B cell (primary cell): ENCODE measurements around the gene TFB1M. TPM values are rescaled to one million over a fixed set of nuclear protein-coding genes. Genes with fewer than 3 reads are reported as not detected.

Source experiments
- ATAC-seq: fragments of 200-7000 bp; cut with Tn5 transposase; one replicate; pipeline ENCODE4 v1.10.0; 2021; ENCODE audit warnings: low read depth, mild to moderate bottlenecking, moderate number of reproducible peaks, moderate library complexity
- CTCF ChIA-PET: fragments of 350-600 bp; sonication (Branson Sonifier 250); formaldehyde crosslinking; loops from one replicate; lab custom pipeline; 2021; ENCODE audit warnings: antibody characterized with exemption, inconsistent platforms; lab: Charles Lee
- POLR2A ChIA-PET: fragments of 350-600 bp; sonication (Branson Sonifier 250); formaldehyde crosslinking; loops from one replicate; lab custom pipeline; 2021; ENCODE audit warnings: antibody characterized with exemption; lab: Charles Lee
- DNase-seq: peaks from one replicate; pipeline ENCODE4 v3.0.0; 2013
- H2AFZ ChIP-seq: 2 replicates; pipeline ENCODE4 v1.6.1; 2012; ENCODE audit warnings: mild to moderate bottlenecking, low read depth, low read length; ENCODE audit not compliant: insufficient read depth, poor library complexity, severe bottlenecking
- H3K27ac ChIP-seq, 2 donors: 1 replicate in 1 of 2; 2 replicates in 1 of 2; pipeline ENCODE4 v1.5.1; 2012 to 2013; ENCODE audit warnings: low read length in 2 of 2, mild to moderate bottlenecking in 2 of 2, moderate library complexity in 1 of 2
- H3K27me3 ChIP-seq, 4 experiments: fragments of 200-600 bp in 1 of 4; sonication (generic) in 1 of 4; replicated peaks in 1 of 4; 1 replicate in 2 of 4; 2 replicates in 2 of 4; pipeline versions ENCODE4 v1.6.1 to v1.7.0; 2013 to 2016; ENCODE audit warnings: low read length in 3 of 4, mild to moderate bottlenecking in 2 of 4, mixed read lengths in 1 of 4, moderate library complexity in 1 of 4; ENCODE audit not compliant: insufficient read depth in 4 of 4, control insufficient read depth in 3 of 4; ENCODE audit errors: control extremely low read depth in 1 of 4
- H3K36me3 ChIP-seq, 2 experiments: replicated peaks in 1 of 2; 1 replicate in 1 of 2; 2 replicates in 1 of 2; pipeline versions ENCODE4 v1.6.1 to v1.7.1; 2013; ENCODE audit warnings: low read length in 1 of 2; ENCODE audit not compliant: insufficient read depth in 2 of 2, control insufficient read depth in 1 of 2; ENCODE audit errors: control extremely low read depth in 1 of 2, extremely low read depth in 1 of 2
- H3K4me1 ChIP-seq, 2 donors: fragments of 200-600 bp in 1 of 2; sonication (generic) in 1 of 2; 1 replicate in 1 of 2; 2 replicates in 1 of 2; pipeline versions ENCODE4 v1.5.1 to v1.6.1; 2013 to 2017; ENCODE audit warnings: low read length in 2 of 2; ENCODE audit not compliant: control insufficient read depth in 2 of 2, insufficient read depth in 2 of 2
- H3K4me2 ChIP-seq: replicated peaks from 2 replicates; pipeline ENCODE3; 2012; ENCODE audit warnings: mild to moderate bottlenecking, low read depth, low read length; ENCODE audit not compliant: poor library complexity, severe bottlenecking
- H3K4me3 ChIP-seq, 5 experiments: fragments of 200-600 bp in 1 of 5; sonication (generic) in 1 of 5; 1 replicate in 3 of 5; 2 replicates in 2 of 5; pipeline versions ENCODE4 v1.5.1 to v1.7.0; 2011 to 2016; ENCODE audit warnings: low read length in 4 of 5, mild to moderate bottlenecking in 4 of 5, low read depth in 2 of 5, control low read depth in 1 of 5, moderate library complexity in 1 of 5; ENCODE audit not compliant: insufficient read depth in 1 of 5; ENCODE audit errors: control extremely low read depth in 1 of 5, extremely low read depth in 1 of 5
- H3K79me2 ChIP-seq: fragments of 200-600 bp; sonication (generic); one replicate; pipeline ENCODE4 v1.6.0; 2016; ENCODE audit warnings: low read length; ENCODE audit not compliant: control insufficient read depth, insufficient read depth
- H3K9ac ChIP-seq: fragments of 200-600 bp; sonication (generic); 2 replicates; pipeline ENCODE4 v1.6.1; 2017; ENCODE audit warnings: mild to moderate bottlenecking, low read length, moderate library complexity
- H3K9me3 ChIP-seq, 3 donors: one replicate each; pipeline versions ENCODE4 v1.6.1 to v1.7.1; 2013; ENCODE audit warnings: low read length in 2 of 3; ENCODE audit not compliant: control insufficient read depth in 2 of 3, insufficient read depth in 1 of 3; ENCODE audit errors: control extremely low read depth in 1 of 3
- H4K20me1 ChIP-seq: 2 replicates; pipeline ENCODE4 v1.6.0; 2012; ENCODE audit warnings: mild to moderate bottlenecking, low read length; ENCODE audit not compliant: insufficient read depth, control insufficient read depth, poor library complexity, severe bottlenecking
- H3K27ac Mint-ChIP-seq: one replicate; pipeline ENCODE4 v1.8.0; 2021; ENCODE audit warnings: mixed read lengths
- H3K27me3 Mint-ChIP-seq: one replicate; pipeline ENCODE4 v1.8.0; 2021; ENCODE audit warnings: mixed read lengths
- H3K4me1 Mint-ChIP-seq: one replicate; pipeline ENCODE4 v1.8.0; 2021; ENCODE audit warnings: mixed read lengths
- H3K4me3 Mint-ChIP-seq: one replicate; pipeline ENCODE4 v1.8.0; 2021; ENCODE audit warnings: mixed read lengths
- H3K9me3 Mint-ChIP-seq: one replicate; pipeline ENCODE4 v1.8.0; 2022; ENCODE audit warnings: mixed read lengths; ENCODE audit not compliant: insufficient read depth
- EZH2 ChIP-seq: IDR thresholded peaks from 2 replicates; pipeline ENCODE4 v1.6.1; 2012; ENCODE audit warnings: borderline replicate concordance, low read depth, mild to moderate bottlenecking, moderate library complexity, low read length; ENCODE audit not compliant: insufficient read depth, poor library complexity, severe bottlenecking
- WGBS: methylation state at CpG from one replicate; pipeline ENCODE4 v1.1.5; 2013; ENCODE audit warnings: missing lambda C conversion rate; ENCODE audit not compliant: insufficient coverage; 5-methylcytosine and 5-hydroxymethylcytosine counted together
- intact Hi-C: fragments of 100-400 bp; cut with micrococcal nuclease; formaldehyde crosslinking; loops from one replicate; pipeline ENCODE4 v1.10.0; 2022
- polyA plus RNA-seq: library from polyadenylated mRNA; depleted of rRNA; stranded (reverse); fragments of >200 nt; gene quantifications from 2 replicates; pipeline ENCODE4 v1.2.3, GENCODE V29; 2012
- total RNA-seq, 2 donors: library from RNA; stranded (reverse); fragments of 120-200 nt in 1 of 2; gene quantifications; 1 replicate in 1 of 2; 2 replicates in 1 of 2; pipeline versions ENCODE4 v1.2.3 to v1.2.4, GENCODE V29; 2013 to 2022
- TF ChIP-seq, protein P1 (sequence below): fragments of 200-600 bp; IDR thresholded peaks from one replicate; pipeline ENCODE4 v1.8.0; 2022; ENCODE audit warnings: antibody characterized with exemption, mild to moderate bottlenecking

The TFB1M gene
- total and polyA plus RNA-seq, 2 donors (not counting 1 experiment from before 2014, with no cell fraction given) = 18.6 to 49.9 TPM

DNA sequence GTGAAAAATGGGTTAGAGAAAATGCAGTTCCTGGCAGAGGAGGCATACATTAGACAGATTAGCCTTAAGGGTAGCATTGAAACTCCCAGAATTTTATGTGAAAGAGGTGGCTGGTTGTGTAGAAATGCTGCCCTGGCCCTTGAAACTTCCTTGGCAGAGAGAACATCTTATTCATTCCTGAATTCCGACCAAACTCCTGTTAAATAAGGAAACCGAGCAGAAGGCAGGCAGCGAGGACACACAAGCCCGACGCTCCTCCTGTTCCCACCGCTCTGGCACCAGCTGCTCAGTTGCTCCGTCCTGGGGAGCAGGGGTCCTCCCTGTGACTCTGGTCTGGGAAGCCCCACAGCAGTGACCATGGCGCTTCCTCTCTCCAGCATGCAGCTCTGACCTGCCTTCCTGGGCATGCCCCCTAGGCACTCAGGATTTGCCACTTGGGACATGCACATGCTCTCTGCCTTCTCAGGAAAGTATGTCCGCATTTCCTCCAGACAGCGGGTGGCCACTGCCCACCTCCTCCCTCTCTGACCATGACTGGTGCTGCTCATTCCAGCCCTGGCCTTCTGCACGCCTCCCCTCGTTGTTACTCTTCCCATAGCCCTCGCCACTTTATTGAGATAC lies 85.6 kb downstream of the TFB1M start:
- ATAC-seq (no peak), DNase-seq (no peak)
- intact Hi-C loops = no loop called here
- H3K4me1 Mint-ChIP-seq = peaks cover 4% of the 10 kb centered on the region
- Histone ChIP-seq H3K4me3 (no peak overlapping the region), H3K36me3 (no peaks in the 10 kb centered on the region), H4K20me1 (no peaks in the 10 kb centered on the region), H3K9ac (no peak overlapping the region), H3K27ac (no peak overlapping the region), H3K4me1 (no peaks in the 10 kb centered on the region), H3K9me3 (peaks cover 0 to 5% (median 0%) of the 10 kb centered on the region in 3 donors), H2AFZ (no peak overlapping the region), H3K79me2 (no peaks in the 10 kb centered on the region), H3K27me3 (no peaks in the 10 kb centered on the region), H3K4me2 (no peak overlapping the region)
- TF ChIP-seq, protein P1, sequence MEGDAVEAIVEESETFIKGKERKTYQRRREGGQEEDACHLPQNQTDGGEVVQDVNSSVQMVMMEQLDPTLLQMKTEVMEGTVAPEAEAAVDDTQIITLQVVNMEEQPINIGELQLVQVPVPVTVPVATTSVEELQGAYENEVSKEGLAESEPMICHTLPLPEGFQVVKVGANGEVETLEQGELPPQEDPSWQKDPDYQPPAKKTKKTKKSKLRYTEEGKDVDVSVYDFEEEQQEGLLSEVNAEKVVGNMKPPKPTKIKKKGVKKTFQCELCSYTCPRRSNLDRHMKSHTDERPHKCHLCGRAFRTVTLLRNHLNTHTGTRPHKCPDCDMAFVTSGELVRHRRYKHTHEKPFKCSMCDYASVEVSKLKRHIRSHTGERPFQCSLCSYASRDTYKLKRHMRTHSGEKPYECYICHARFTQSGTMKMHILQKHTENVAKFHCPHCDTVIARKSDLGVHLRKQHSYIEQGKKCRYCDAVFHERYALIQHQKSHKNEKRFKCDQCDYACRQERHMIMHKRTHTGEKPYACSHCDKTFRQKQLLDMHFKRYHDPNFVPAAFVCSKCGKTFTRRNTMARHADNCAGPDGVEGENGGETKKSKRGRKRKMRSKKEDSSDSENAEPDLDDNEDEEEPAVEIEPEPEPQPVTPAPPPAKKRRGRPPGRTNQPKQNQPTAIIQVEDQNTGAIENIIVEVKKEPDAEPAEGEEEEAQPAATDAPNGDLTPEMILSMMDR = no peak
- TF ChIP-seq EZH2 = no peak
- H3K27me3 Mint-ChIP-seq = no peaks in the 10 kb centered on the region
- H3K27ac Mint-ChIP-seq = no peak overlapping the region
- H3K9me3 Mint-ChIP-seq = no peaks in the 10 kb centered on the region
- no peak overlapping the region for H3K4me3 Mint-ChIP-seq
- POLR2A ChIA-PET = no interaction called here
- WGBS = 98% methylated on average over 12 of the region's 13 CpGs
- CTCF ChIA-PET = no interaction called here

DNA sequence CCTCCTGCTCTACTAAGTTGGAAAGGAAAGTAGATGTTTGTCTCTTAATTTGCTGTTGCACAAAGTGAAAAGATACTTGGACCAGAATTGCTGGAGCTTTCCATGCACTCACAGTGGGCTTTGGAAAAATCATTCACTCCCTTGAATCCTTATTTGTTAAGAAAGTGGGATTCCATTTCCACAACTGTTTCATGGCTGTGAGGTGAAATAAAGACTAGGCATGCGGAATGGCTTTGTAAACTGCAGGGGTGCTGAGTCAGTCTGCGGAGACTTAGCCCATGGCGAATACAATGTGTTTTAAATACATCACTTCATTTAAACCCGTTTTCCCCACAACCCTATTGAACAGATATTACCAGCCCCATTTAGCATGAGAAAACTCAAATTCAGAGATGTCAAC lies 87.2 kb downstream of the TFB1M start:
- Mint-ChIP-seq H3K9me3 (no peaks in the 10 kb centered on the region), H3K27me3 (no peaks in the 10 kb centered on the region), H3K4me3 (no peak overlapping the region), H3K27ac (no peak overlapping the region), H3K4me1 (peaks cover 4% of the 10 kb centered on the region)
- no peaks in the 10 kb centered on the region for H3K27me3 ChIP-seq
- H3K9ac ChIP-seq = no peak overlapping the region
- CTCF ChIA-PET = interaction anchor here (1.0 kb wide), 1 partner anchor 299 kb away, joined by 3 read pairs; no protein-coding TSS in a partner anchor
- H3K4me1 ChIP-seq = no peaks in the 10 kb centered on the region
- no peak for DNase-seq
- H3K79me2 ChIP-seq = no peaks in the 10 kb centered on the region
- H3K9me3 ChIP-seq = peaks cover 0 to 5% (median 0%) of the 10 kb centered on the region in 3 donors
- no peak overlapping the region for H2AFZ ChIP-seq
- intact Hi-C loops = no loop called here
- POLR2A ChIA-PET = no interaction called here
- H3K27ac ChIP-seq = no peak overlapping the region
- 94% methylated on average over 2 of the region's 4 CpGs for WGBS
- H3K4me2 ChIP-seq = no peak overlapping the region
- no peak overlapping the region for H3K4me3 ChIP-seq
- TF ChIP-seq, protein P1 = no peak
- TF ChIP-seq EZH2 = no peak
- H3K36me3 ChIP-seq = no peaks in the 10 kb centered on the region
- ATAC-seq = no peak
- no peaks in the 10 kb centered on the region for H4K20me1 ChIP-seq
